A673 (cell line): ENCODE results near the gene NTRK1. TPM values are rescaled to one million over a fixed set of nuclear protein-coding genes. Genes with fewer than 3 reads are reported as not detected.

Experiments
- BruUV-seq: library from RNA; stranded (reverse); fragments of 400-500 nt; replicated peaks from 2 replicates; lab custom pipeline; 2021; lab: Mats Ljungman, UMichigan
- CTCF ChIA-PET: fragments of 300-600 bp; sonication (Branson Sonifier 250); formaldehyde crosslinking; loops from one replicate; lab custom pipeline; 2022; ENCODE audit warnings: antibody characterized with exemption; lab: Charles Lee
- POLR2A ChIA-PET: fragments of 300-600 bp; sonication (Branson Sonifier 250); formaldehyde crosslinking; loops from one replicate; lab custom pipeline; 2022; ENCODE audit warnings: antibody characterized with exemption; ENCODE audit not compliant: low non-redundant PET; lab: Charles Lee
- DNase-seq: peaks from one replicate; pipeline ENCODE4 v3.0.0-alpha.2; 2015; ENCODE audit warnings: low spot score
- H3K27ac ChIP-seq: fragments of 200-600 bp; sonication (generic); 2 replicates; pipeline ENCODE4 v1.5.1; 2016; ENCODE audit warnings: mixed run types, low read depth, mild to moderate bottlenecking, mixed read lengths, antibody characterized with exemption, low read length; ENCODE audit not compliant: poor library complexity, severe bottlenecking
- H3K27me3 ChIP-seq: fragments of 200-600 bp; sonication (generic); replicated peaks from 2 replicates; pipeline ENCODE4 v1.6.1; 2017; ENCODE audit warnings: mixed run types, low read depth, mild to moderate bottlenecking, mixed read lengths, antibody characterized with exemption, low read length; ENCODE audit not compliant: insufficient read depth, poor library complexity
- H3K36me3 ChIP-seq: fragments of 200-600 bp; sonication (generic); 2 replicates; pipeline ENCODE4 v1.6.1; 2016; ENCODE audit warnings: mixed run types, mild to moderate bottlenecking, mixed read lengths, antibody characterized with exemption, low read length; ENCODE audit not compliant: insufficient read depth, poor library complexity, severe bottlenecking
- H3K4me1 ChIP-seq: fragments of 200-600 bp; sonication (generic); 2 replicates; pipeline ENCODE4 v1.6.1; 2017; ENCODE audit warnings: mixed run types, mild to moderate bottlenecking, mixed read lengths, antibody characterized with exemption, low read length; ENCODE audit not compliant: insufficient read depth, poor library complexity, severe bottlenecking
- H3K4me3 ChIP-seq: fragments of 200-600 bp; sonication (generic); 2 replicates; pipeline ENCODE4 v1.5.1; 2016; ENCODE audit warnings: low read depth, mixed run types, mild to moderate bottlenecking, mixed read lengths, low read length; ENCODE audit not compliant: poor library complexity, severe bottlenecking
- H3K9me3 ChIP-seq: fragments of 200-600 bp; sonication (generic); 2 replicates; pipeline ENCODE4 v1.6.1; 2016; ENCODE audit warnings: mixed run types, low read depth, mild to moderate bottlenecking, mixed read lengths, antibody characterized with exemption, low read length; ENCODE audit not compliant: poor library complexity, severe bottlenecking
- CTCF ChIP-seq: fragments of 300-800, 200-600 bp; sonication (generic); conservative IDR thresholded peaks from 2 replicates; pipeline ENCODE4 v1.5.1; 2017; ENCODE audit warnings: low read depth, mild to moderate bottlenecking, antibody characterized with exemption, low read length, moderate library complexity, mixed read lengths
- EZH2 ChIP-seq: fragments of 200-600 bp; sonication (generic); IDR thresholded peaks from 2 replicates; pipeline ENCODE4 v1.6.1; 2017; ENCODE audit warnings: borderline replicate concordance, low read depth, mild to moderate bottlenecking, mixed read lengths, antibody characterized with exemption, low read length; ENCODE audit not compliant: poor library complexity, severe bottlenecking
- intact Hi-C: fragments of 100-400 bp; cut with micrococcal nuclease; formaldehyde crosslinking; loops from one replicate; pipeline ENCODE4 v1.10.0; 2022; ENCODE audit not compliant: unreplicated experiment
- total RNA-seq: library from RNA; stranded (reverse); gene quantifications from 2 replicates; pipeline ENCODE4 v1.2.3, GENCODE V29; 2021

Gene NTRK1
- total RNA-seq, 1 experiment from 2014 or later = 5.1 TPM

DNA sequence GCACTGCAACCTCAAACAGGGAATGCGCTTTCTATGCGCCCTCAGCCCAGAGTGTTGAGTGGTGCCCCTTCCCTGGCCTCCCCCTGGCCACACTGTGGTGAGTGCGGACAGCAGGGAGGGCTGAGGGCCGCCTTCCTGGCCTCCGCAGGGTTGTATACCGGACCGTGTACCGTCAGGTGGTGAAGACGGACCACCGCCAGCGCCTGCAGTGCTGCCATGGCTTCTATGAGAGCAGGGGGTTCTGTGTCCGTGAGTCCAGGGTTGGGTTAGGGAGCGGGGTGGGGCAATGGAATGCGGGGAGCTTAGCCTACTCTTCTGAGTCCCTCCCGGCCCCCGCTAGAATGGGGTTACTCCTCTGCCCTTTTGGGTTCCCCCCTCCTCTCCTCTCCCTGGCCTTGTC is 44.5 kb downstream of the NTRK1 start:
- Histone ChIP-seq H3K9me3 (no peaks in the 10 kb centered on the region), H3K36me3 (no peaks in the 10 kb centered on the region), H3K27ac (no peak overlapping the region), H3K4me3 (no peak overlapping the region), H3K4me1 (no peaks in the 10 kb centered on the region), H3K27me3 (no peaks in the 10 kb centered on the region)
- ChIA-PET CTCF (no interaction called here), POLR2A (no interaction called here)
- TF ChIP-seq EZH2 (no peak), CTCF (no peak)
- no TSS peak for BruUV-seq
- intact Hi-C loops = no loop called here
- no peak for DNase-seq

DNA sequence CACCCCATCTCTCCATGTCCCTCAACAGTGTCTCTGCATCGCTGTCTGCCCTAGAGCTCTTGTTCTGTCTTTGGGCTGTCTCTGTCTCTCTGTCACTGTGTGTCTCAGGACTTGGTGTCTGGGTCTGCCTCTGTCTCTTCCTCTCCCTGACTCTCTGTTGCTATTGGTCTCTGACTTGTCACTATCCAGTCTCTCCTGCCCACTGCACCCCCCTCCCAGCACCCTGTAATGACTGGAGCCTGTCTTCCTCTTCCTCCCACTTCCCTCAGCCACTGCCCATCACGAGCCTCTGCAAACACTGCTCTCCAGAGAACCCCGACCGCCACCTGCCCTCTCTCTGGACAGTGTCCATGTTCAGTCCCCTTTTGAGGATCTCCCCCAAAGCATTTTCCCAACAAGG is 45.0 kb downstream of the NTRK1 start:
- ChIA-PET CTCF (no interaction called here), POLR2A (no interaction called here)
- intact Hi-C loops = no loop called here
- Histone ChIP-seq H3K36me3 (no peaks in the 10 kb centered on the region), H3K4me3 (no peak overlapping the region), H3K27me3 (no peaks in the 10 kb centered on the region), H3K9me3 (no peaks in the 10 kb centered on the region), H3K4me1 (no peaks in the 10 kb centered on the region), H3K27ac (no peak overlapping the region)
- TF ChIP-seq CTCF (no peak), EZH2 (no peak)
- no TSS peak for BruUV-seq
- DNase-seq = no peak

GRCh38 chr1:156906206-156906906 is 45.7 kb downstream of the NTRK1 start:
- no peaks in the 10 kb centered on the region for H3K4me1 ChIP-seq
- no TSS peak for BruUV-seq
- TF ChIP-seq EZH2 = no peak
- TF ChIP-seq CTCF = no peak

More at GRCh38 chr1:156906206-156906906, 45.7 kb downstream of the NTRK1 start:
- no peak overlapping the region for H3K27ac ChIP-seq
- H3K36me3 ChIP-seq = no peaks in the 10 kb centered on the region
- H3K9me3 ChIP-seq = no peaks in the 10 kb centered on the region
- DNase-seq = no peak
- intact Hi-C loops = no loop called here
- no peak overlapping the region for H3K4me3 ChIP-seq
- no peaks in the 10 kb centered on the region for H3K27me3 ChIP-seq
- ChIA-PET POLR2A (no interaction called here), CTCF (no interaction called here)
